SK-N-SH (cell line): ENCODE data around the gene CHST12. TPM values are rescaled to one million over a fixed set of nuclear protein-coding genes. Genes with fewer than 3 reads are reported as not detected.

Experiments used
- CTCF ChIA-PET: fragments of 300-600, 350-600 bp; formaldehyde crosslinking; extraction: SDS; loops from one replicate; lab custom pipeline; 2021; lab: Yijun Ruan, JAX
- POLR2A ChIA-PET: fragments of 350-600 bp; sonication (Branson Sonifier 250); formaldehyde crosslinking; extraction: SDS; loops from one replicate; lab custom pipeline; 2020; ENCODE audit warnings: antibody characterized with exemption, inconsistent platforms; lab: Yijun Ruan, JAX
- DNase-seq: peaks from one replicate; pipeline ENCODE4 v3.0.0; 2012
- H2AFZ ChIP-seq: fragments of 200-600 bp; sonication (generic); 2 replicates; pipeline ENCODE4 v1.8.1; 2016; ENCODE audit warnings: antibody characterized with exemption, mild to moderate bottlenecking, low read depth
- H3F3A ChIP-seq: fragments of 200-600 bp; sonication (generic); replicated peaks from 2 replicates; pipeline ENCODE3; 2016; ENCODE audit warnings: antibody characterized with exemption, mild to moderate bottlenecking; ENCODE audit not compliant: insufficient read depth
- H3K27ac ChIP-seq, 2 experiments: fragments of 200-500 bp in 1 of 2; fragments of 200-600 bp in 1 of 2; sonication (Bioruptor generic) in 1 of 2; sonication (generic), shearing (Covaris generic) in 1 of 2; 2 replicates each; pipeline versions ENCODE4 v1.5.1 to v1.6.1; 2014 to 2016; ENCODE audit warnings: low read depth in 2 of 2, inconsistent platforms in 1 of 2, low read length in 1 of 2, mild to moderate bottlenecking in 1 of 2, mixed read lengths in 1 of 2
- H3K27me3 ChIP-seq: fragments of 200-600 bp; sonication (generic), shearing (Covaris generic); 2 replicates; pipeline ENCODE4 v1.6.1; 2016; ENCODE audit warnings: mixed run types; ENCODE audit not compliant: insufficient read depth
- H3K36me3 ChIP-seq, 2 experiments: fragments of 200-500 bp in 1 of 2; fragments of 200-600 bp in 1 of 2; sonication (Bioruptor generic) in 1 of 2; sonication (generic) in 1 of 2; replicated peaks in 1 of 2; 2 replicates each; pipeline versions ENCODE3 to v1.5.1; 2014 to 2016; ENCODE audit warnings: low read length in 1 of 2, mild to moderate bottlenecking in 1 of 2; ENCODE audit not compliant: insufficient read depth in 2 of 2, control insufficient read depth in 1 of 2
- H3K4me1 ChIP-seq, 2 experiments: fragments of 200-500 bp in 1 of 2; fragments of 200-600 bp in 1 of 2; sonication (Bioruptor generic) in 1 of 2; sonication (generic), shearing (Covaris generic) in 1 of 2; 2 replicates each; pipeline versions ENCODE4 v1.5.1 to v1.6.1; 2014 to 2016; ENCODE audit warnings: low read depth in 1 of 2, low read length in 1 of 2, mixed run types in 1 of 2; ENCODE audit not compliant: insufficient read depth in 2 of 2, control insufficient read depth in 1 of 2
- H3K4me2 ChIP-seq: fragments of 200-600 bp; sonication (generic), shearing (Covaris generic); 2 replicates; pipeline ENCODE4 v1.6.1; 2017; ENCODE audit warnings: mixed run types
- H3K4me3 ChIP-seq, 2 experiments: fragments of 200-500 bp in 1 of 2; fragments of 200-600 bp in 1 of 2; sonication (Bioruptor generic) in 1 of 2; sonication (generic), shearing (Covaris generic) in 1 of 2; 2 replicates each; pipeline versions ENCODE4 v1.5.1 to v1.8.1; 2014 to 2016; ENCODE audit warnings: low read depth in 2 of 2, inconsistent platforms in 1 of 2, low read length in 1 of 2, mild to moderate bottlenecking in 1 of 2, mixed read lengths in 1 of 2, moderate library complexity in 1 of 2
- H3K79me2 ChIP-seq: fragments of 200-600 bp; sonication (generic); 2 replicates; pipeline ENCODE4 v1.8.1; 2017; ENCODE audit warnings: mild to moderate bottlenecking; ENCODE audit not compliant: insufficient read depth
- H3K9ac ChIP-seq: fragments of 200-600 bp; sonication (generic); 2 replicates; pipeline ENCODE4 v1.6.1; 2017; ENCODE audit warnings: mixed run types
- H3K9me2 ChIP-seq: fragments of 200-600 bp; sonication (generic); 2 replicates; pipeline ENCODE4 v1.6.1; 2017; ENCODE audit warnings: mixed run types
- H3K9me3 ChIP-seq: fragments of 200-600 bp; sonication (generic); 2 replicates; pipeline ENCODE4 v1.6.1; 2017; ENCODE audit warnings: mixed run types, mild to moderate bottlenecking, moderate library complexity
- H4K20me1 ChIP-seq: fragments of 200-600 bp; sonication (generic); 2 replicates; pipeline ENCODE4 v1.6.1; 2017; ENCODE audit warnings: mild to moderate bottlenecking, mixed run types; ENCODE audit not compliant: insufficient read depth
- CHD2 ChIP-seq: fragments of 150-350 bp; IDR thresholded peaks from 2 replicates; pipeline ENCODE4 v1.6.1; 2018; ENCODE audit warnings: low read length; ENCODE audit not compliant: partially characterized antibody
- EP300 ChIP-seq, 2 experiments: IDR thresholded peaks; 2 replicates each; pipeline versions ENCODE4 v1.4.0 to v1.6.1; 2012; ENCODE audit warnings: borderline replicate concordance in 1 of 2, low read depth in 1 of 2, low read length in 1 of 2
- EZH2phosphoT487 ChIP-seq: fragments of 200-600 bp; sonication (generic); IDR thresholded peaks from 2 replicates; pipeline ENCODE4 v1.6.1; 2017; ENCODE audit warnings: low read depth, mixed run types, mild to moderate bottlenecking, antibody characterized with exemption, moderate library complexity, borderline replicate concordance
- GATA2 ChIP-seq: sonication (generic); formaldehyde crosslinking; IDR thresholded peaks from 2 replicates; pipeline ENCODE4 v1.5.0; 2020; ENCODE audit warnings: mild to moderate bottlenecking, missing genetic modification reagents
- MXI1 ChIP-seq: IDR thresholded peaks from 2 replicates; pipeline ENCODE4 v1.6.1; 2012; ENCODE audit warnings: mild to moderate bottlenecking, low read depth, low read length, improper control_type of control experiment
- NRF1 ChIP-seq: IDR thresholded peaks from 2 replicates; pipeline ENCODE4 v1.6.1; 2012; ENCODE audit warnings: low read depth, mild to moderate bottlenecking, low read length
- POLR2AphosphoS5 ChIP-seq: IDR thresholded peaks from 2 replicates; pipeline ENCODE4 v1.6.1; 2012; ENCODE audit warnings: low read depth, low read length
- RAD21 ChIP-seq: IDR thresholded peaks from 2 replicates; pipeline ENCODE4 v1.6.1; 2012; ENCODE audit warnings: mild to moderate bottlenecking, low read length
- YY1 ChIP-seq: IDR thresholded peaks from 2 replicates; pipeline ENCODE4 v1.4.0; 2012; ENCODE audit warnings: low read depth, mild to moderate bottlenecking
- WGBS: methylation state at CpG from one replicate; pipeline ENCODE4 v1.1.6; 2017; ENCODE audit warnings: low lambda C conversion rate; 5-methylcytosine and 5-hydroxymethylcytosine counted together
- polyA plus RNA-seq, 3 experiments: library from polyadenylated mRNA; depleted of rRNA; stranded (reverse); fragments of >200 nt; gene quantifications; 2 replicates each; pipeline ENCODE4 v1.2.3, GENCODE V29; 2012
- TF ChIP-seq, protein P1 (sequence below): IDR thresholded peaks from 2 replicates; pipeline ENCODE4 v1.6.1; 2012; ENCODE audit warnings: mild to moderate bottlenecking, low read depth, low read length, moderate library complexity

CHST12 gene
- polyA plus RNA-seq, 1 of the 3 experiments (the other 2 are of a cell fraction) = 32.7 TPM

- Histone ChIP-seq H3K4me1 (peaks cover 10 to 33% of the 10 kb centered on the region in 2 experiments; a peak in 3 of 4 replicates), H3K4me3 (no peak overlapping the region), H4K20me1 (peaks cover 19% of the 10 kb centered on the region), H3K9ac (no peak overlapping the region), H3K9me3 (no peaks in the 10 kb centered on the region), H3F3A (peaks cover 28% of the 10 kb centered on the region), H3K79me2 (peaks cover 47% of the 10 kb centered on the region), H2AFZ (no peak overlapping the region), H3K9me2 (no peaks in the 10 kb centered on the region), H3K27ac (peak overlapping the region in 1 of 2 experiments; percentile 75; a peak in 2 of 4 replicates), H3K4me2 (no peak overlapping the region), H3K36me3 (no peaks in the 10 kb centered on the region), H3K27me3 (no peaks in the 10 kb centered on the region)
- 70% methylated on average over 15 of the region's 15 CpGs for WGBS
- peak; percentile 57 for DNase-seq
- TF ChIP-seq EZH2phosphoT487 (no peak), CHD2 (peak; percentile 44), MXI1 (peak; percentile 69; the same call in 1 of the 2 replicates), RAD21 (no peak; the same call in 1 of the 2 replicates), GATA2 (CRISPR knock-in tag) (peak; percentile 90), YY1 (no peak), NRF1 (no peak), EP300 (IDR thresholded peaks at IDR 0.05; ENCODE audit: borderline replicate concordance in 1 of 2, low read depth in 1 of 2, low read length in 1 of 2) (peak in 1 of 2 experiments; percentile 18; a peak in 1 of 4 replicates)
- TF ChIP-seq, protein P1, sequence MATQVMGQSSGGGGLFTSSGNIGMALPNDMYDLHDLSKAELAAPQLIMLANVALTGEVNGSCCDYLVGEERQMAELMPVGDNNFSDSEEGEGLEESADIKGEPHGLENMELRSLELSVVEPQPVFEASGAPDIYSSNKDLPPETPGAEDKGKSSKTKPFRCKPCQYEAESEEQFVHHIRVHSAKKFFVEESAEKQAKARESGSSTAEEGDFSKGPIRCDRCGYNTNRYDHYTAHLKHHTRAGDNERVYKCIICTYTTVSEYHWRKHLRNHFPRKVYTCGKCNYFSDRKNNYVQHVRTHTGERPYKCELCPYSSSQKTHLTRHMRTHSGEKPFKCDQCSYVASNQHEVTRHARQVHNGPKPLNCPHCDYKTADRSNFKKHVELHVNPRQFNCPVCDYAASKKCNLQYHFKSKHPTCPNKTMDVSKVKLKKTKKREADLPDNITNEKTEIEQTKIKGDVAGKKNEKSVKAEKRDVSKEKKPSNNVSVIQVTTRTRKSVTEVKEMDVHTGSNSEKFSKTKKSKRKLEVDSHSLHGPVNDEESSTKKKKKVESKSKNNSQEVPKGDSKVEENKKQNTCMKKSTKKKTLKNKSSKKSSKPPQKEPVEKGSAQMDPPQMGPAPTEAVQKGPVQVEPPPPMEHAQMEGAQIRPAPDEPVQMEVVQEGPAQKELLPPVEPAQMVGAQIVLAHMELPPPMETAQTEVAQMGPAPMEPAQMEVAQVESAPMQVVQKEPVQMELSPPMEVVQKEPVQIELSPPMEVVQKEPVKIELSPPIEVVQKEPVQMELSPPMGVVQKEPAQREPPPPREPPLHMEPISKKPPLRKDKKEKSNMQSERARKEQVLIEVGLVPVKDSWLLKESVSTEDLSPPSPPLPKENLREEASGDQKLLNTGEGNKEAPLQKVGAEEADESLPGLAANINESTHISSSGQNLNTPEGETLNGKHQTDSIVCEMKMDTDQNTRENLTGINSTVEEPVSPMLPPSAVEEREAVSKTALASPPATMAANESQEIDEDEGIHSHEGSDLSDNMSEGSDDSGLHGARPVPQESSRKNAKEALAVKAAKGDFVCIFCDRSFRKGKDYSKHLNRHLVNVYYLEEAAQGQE = no peak
- ChIA-PET CTCF (interaction anchor here (0.8 to 2.8 kb wide), 3 partner anchors 14 to 62 kb away, joined by 3 to 9 read pairs (median 3); no protein-coding TSS in a partner anchor), POLR2A (no interaction called here)
These were observed 6.5 kb downstream of the CHST12 start for GRCh38 chr7:2409745-2410414.

DNA sequence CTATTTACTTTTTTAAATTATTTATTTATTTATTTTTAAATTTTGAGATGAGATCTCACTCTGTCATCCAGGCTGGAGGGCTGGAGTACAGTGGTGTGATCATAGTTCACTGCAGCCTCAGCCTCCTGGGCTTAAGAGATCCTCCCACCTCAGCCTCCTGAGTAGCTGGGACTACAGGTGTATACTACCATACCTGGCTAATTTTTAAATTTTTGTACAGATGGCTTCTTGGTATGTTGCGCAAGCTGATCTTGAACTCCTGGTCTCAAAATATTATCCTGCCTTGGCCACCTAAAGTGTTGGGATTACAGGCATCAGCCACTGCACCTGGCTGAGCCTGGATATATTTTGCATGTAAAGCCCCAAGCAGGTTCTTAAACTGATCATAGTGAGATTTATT lies 7.6 kb downstream of the CHST12 start:
- Histone ChIP-seq H3K79me2 (peaks cover 44% of the 10 kb centered on the region), H3K9me3 (no peaks in the 10 kb centered on the region), H3F3A (peaks cover 28% of the 10 kb centered on the region), H3K4me1 (peaks cover 9 to 25% of the 10 kb centered on the region in 2 experiments; a peak in 3 of 4 replicates), H3K4me2 (no peak overlapping the region), H3K36me3 (no peaks in the 10 kb centered on the region), H3K9ac (no peak overlapping the region), H2AFZ (no peak overlapping the region), H3K27me3 (no peaks in the 10 kb centered on the region), H4K20me1 (peaks cover 15% of the 10 kb centered on the region; the same call in 1 of the 2 replicates), H3K9me2 (no peaks in the 10 kb centered on the region), H3K4me3 (no peak overlapping the region), H3K27ac (no peak overlapping the region)
- CTCF ChIA-PET = interaction anchor here (0.6 to 2.8 kb wide), 3 partner anchors 27 to 170 kb away, joined by 3 to 9 read pairs (median 3); no protein-coding TSS in a partner anchor
- 100% methylated on average over 1 of the region's 1 CpG for WGBS
- POLR2A ChIA-PET = no interaction called here
- no peak for DNase-seq
- TF ChIP-seq POLR2AphosphoS5 = no peak
